ENCODE results near the gene NLK. TPM values are rescaled to one million over a fixed set of nuclear protein-coding genes. Genes with fewer than 3 reads are reported as not detected.

NLK gene
- total RNA-seq, 1 experiment from 2014 or later = 40.3 TPM

DNA sequence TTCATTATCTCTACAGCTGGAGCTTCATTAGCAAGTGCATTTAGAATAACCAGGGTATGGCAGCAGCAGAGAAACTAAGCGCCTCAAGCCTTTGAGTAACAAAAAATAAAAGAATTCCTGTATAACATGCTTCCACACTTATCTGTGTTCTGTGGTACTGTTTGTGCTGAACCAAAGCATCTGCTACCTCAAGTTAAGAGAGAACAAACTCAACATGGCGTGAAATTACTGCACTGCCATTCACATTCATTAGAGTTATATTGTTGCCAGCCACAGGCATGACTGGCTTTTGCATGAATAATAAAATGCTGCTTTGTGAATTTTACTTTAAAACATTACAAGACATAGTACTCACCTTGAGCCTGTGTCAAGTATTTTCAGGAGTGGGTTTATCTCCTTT is 76.6 kb downstream of the NLK start:
- no peaks in the 10 kb centered on the region for H3K27me3 Mint-ChIP-seq (ENCODE audit: low read depth)
- no peak for DNase-seq (ENCODE audit: low spot score)
- ChIA-PET CTCF (no interaction called here), POLR2A (no interaction called here)
- ATAC-seq = no peak
- H3K4me3 Mint-ChIP-seq = no peak overlapping the region
- H3K27ac Mint-ChIP-seq = peak overlapping the region; percentile 41
- no peaks in the 10 kb centered on the region for H3K9me3 Mint-ChIP-seq
- H3K36me3 Mint-ChIP-seq = peaks cover 6% of the 10 kb centered on the region; the same call in 1 of the 2 replicates
- TF ChIP-seq, protein P1, sequence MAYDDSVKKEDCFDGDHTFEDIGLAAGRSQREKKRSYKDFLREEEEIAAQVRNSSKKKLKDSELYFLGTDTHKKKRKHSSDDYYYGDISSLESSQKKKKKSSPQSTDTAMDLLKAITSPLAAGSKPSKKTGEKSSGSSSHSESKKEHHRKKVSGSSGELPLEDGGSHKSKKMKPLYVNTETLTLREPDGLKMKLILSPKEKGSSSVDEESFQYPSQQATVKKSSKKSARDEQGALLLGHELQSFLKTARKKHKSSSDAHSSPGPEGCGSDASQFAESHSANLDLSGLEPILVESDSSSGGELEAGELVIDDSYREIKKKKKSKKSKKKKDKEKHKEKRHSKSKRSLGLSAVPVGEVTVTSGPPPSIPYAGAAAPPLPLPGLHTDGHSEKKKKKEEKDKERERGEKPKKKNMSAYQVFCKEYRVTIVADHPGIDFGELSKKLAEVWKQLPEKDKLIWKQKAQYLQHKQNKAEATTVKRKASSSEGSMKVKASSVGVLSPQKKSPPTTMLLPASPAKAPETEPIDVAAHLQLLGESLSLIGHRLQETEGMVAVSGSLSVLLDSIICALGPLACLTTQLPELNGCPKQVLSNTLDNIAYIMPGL (CRISPR knock-in tag; IDR thresholded peaks at IDR 0.05) = no peak
- TF ChIP-seq EMX1 (CRISPR knock-in tag; IDR thresholded peaks at IDR 0.05) = no peak
- peaks cover 45% of the 10 kb centered on the region for H3K4me1 Mint-ChIP-seq

DNA sequence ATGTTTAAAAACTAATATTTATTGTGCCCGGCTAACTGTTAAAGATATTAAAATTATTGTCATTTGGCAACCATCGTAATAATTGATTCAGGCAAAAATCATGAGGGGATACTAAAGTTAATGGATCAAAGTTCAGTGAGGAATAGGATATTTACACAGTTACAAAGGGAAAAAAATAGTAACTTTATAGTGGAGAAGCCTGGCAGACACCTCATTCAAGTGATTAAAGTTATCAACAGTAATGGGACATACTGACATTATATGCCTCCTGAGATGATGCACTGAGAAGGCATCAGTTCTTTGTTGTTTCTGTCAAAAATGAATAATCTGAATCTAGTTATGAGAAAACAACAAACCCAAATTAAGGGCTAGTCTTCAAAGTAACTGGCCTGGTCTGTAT is 77.1 kb downstream of the NLK start:
- CTCF ChIA-PET = no interaction called here

DNA sequence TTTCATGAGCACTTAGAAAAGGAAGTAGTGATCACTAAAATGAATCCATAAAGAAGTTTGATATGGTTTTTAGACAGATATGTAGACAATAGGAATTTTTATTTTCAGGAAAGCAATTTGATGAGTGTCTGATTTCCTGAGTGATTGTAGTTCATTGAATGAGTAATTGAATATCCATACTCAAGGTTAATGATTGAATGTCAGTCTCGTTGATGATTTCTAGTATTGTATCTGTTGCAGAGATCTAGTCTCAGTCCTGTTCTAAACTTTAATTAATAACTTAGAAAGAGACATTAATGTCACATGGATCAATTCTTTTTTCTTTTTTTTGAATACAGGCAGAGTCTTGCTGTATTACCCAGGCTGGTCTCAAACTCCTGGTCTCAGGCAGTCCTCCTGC is 78.3 kb downstream of the NLK start:
- no peaks in the 10 kb centered on the region for H3K27me3 Mint-ChIP-seq (ENCODE audit: low read depth)
- ChIA-PET POLR2A (no interaction called here), CTCF (interaction anchor here (1.2 kb wide), 1 partner anchor 131 kb away, joined by 9 read pairs; no protein-coding TSS in a partner anchor)
- TF ChIP-seq ZNF219 (CRISPR knock-in tag; IDR thresholded peaks at IDR 0.05; ENCODE audit: borderline replicate concordance) (no peak), SOX15 (CRISPR knock-in tag; IDR thresholded peaks at IDR 0.05) (no peak), HMGA2 (CRISPR knock-in tag; IDR thresholded peaks at IDR 0.05) (no peak), ZNF423 (CRISPR knock-in tag; IDR thresholded peaks at IDR 0.05) (no peak), CREB1 (CRISPR knock-in tag; IDR thresholded peaks at IDR 0.05) (no peak), FOXK1 (CRISPR knock-in tag; IDR thresholded peaks at IDR 0.05) (no peak), ZNF671 (CRISPR knock-in tag; IDR thresholded peaks at IDR 0.05) (no peak), JAZF1 (CRISPR knock-in tag; IDR thresholded peaks at IDR 0.05) (no peak)
- TF ChIP-seq, protein P2, sequence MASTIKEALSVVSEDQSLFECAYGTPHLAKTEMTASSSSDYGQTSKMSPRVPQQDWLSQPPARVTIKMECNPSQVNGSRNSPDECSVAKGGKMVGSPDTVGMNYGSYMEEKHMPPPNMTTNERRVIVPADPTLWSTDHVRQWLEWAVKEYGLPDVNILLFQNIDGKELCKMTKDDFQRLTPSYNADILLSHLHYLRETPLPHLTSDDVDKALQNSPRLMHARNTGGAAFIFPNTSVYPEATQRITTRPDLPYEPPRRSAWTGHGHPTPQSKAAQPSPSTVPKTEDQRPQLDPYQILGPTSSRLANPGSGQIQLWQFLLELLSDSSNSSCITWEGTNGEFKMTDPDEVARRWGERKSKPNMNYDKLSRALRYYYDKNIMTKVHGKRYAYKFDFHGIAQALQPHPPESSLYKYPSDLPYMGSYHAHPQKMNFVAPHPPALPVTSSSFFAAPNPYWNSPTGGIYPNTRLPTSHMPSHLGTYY (CRISPR knock-in tag; IDR thresholded peaks at IDR 0.05) = no peak
- TF ChIP-seq, protein P3, sequence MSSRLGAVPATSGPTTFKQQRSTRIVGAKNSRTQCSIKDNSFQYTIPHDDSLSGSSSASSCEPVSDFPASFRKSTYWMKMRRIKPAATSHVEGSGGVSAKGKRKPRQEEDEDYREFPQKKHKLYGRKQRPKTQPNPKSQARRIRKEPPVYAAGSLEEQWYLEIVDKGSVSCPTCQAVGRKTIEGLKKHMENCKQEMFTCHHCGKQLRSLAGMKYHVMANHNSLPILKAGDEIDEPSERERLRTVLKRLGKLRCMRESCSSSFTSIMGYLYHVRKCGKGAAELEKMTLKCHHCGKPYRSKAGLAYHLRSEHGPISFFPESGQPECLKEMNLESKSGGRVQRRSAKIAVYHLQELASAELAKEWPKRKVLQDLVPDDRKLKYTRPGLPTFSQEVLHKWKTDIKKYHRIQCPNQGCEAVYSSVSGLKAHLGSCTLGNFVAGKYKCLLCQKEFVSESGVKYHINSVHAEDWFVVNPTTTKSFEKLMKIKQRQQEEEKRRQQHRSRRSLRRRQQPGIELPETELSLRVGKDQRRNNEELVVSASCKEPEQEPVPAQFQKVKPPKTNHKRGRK (CRISPR knock-in tag; IDR thresholded peaks at IDR 0.05; ENCODE audit: borderline replicate concordance) = no peak
- TF ChIP-seq, protein P1 (CRISPR knock-in tag; IDR thresholded peaks at IDR 0.05) = no peak
- TF ChIP-seq, protein P4, sequence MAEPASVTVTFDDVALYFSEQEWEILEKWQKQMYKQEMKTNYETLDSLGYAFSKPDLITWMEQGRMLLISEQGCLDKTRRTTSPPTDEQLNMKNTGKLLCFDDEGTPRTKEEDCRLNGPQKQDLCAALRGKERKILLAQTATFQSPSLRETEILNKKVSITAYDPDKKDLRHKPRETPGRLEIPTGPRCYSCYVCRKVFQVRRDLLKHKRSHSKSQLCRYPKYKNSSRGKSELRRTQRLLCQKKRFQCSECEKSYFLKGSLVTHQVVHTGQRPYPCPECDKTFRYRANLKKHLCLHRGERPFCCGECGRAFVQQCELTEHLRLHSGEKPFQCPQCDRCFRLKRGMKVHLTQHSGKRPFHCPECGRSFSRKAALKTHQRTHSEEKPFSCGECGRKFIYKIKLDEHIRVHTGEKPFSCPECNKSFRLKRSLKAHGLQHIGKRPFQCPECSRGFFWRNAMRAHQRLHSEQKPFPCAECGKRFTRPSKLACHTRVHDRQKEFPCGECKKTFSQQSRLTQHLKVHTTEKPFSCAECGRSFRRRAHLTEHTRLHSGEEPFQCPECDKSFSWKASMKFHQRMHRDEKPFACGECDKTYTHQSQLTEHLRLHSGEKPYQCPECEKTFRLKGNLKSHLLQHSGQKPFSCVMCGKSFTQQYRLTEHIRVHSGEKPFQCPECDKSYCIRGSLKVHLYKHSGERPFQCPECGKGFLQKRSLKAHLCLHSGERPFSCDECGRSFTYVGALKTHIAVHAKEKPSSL (CRISPR knock-in tag; conservative IDR thresholded peaks at IDR 0.05) = no peak
- no peak overlapping the region for H3K4me3 Mint-ChIP-seq
- peak overlapping the region; percentile 38; the same call in 1 of the 2 replicates for H3K27ac Mint-ChIP-seq
- ATAC-seq (no peak), DNase-seq (ENCODE audit: low spot score) (no peak)
- H3K4me1 Mint-ChIP-seq = peaks cover 31% of the 10 kb centered on the region
- no peaks in the 10 kb centered on the region for H3K9me3 Mint-ChIP-seq
- H3K36me3 Mint-ChIP-seq = peaks cover 9% of the 10 kb centered on the region; the same call in 1 of the 2 replicates

More for the DNA sequence above, 77.1 kb downstream of the NLK start:
- Mint-ChIP-seq H3K4me3 (no peak overlapping the region), H3K9me3 (no peaks in the 10 kb centered on the region), H3K27ac (peak overlapping the region; percentile 15; the same call in 1 of the 2 replicates), H3K36me3 (peaks cover 9% of the 10 kb centered on the region; the same call in 1 of the 2 replicates), H3K4me1 (peaks cover 40% of the 10 kb centered on the region), H3K27me3 (ENCODE audit: low read depth) (no peaks in the 10 kb centered on the region)
- no peak for ATAC-seq
- POLR2A ChIA-PET = no interaction called here
- DNase-seq (ENCODE audit: low spot score) = no peak
- TF ChIP-seq TEAD1 (CRISPR knock-in tag; IDR thresholded peaks at IDR 0.05) = no peak
- TF ChIP-seq TEAD4 (CRISPR knock-in tag; IDR thresholded peaks at IDR 0.05) = no peak
- no peak for TF ChIP-seq NFYB (CRISPR knock-in tag; conservative IDR thresholded peaks at IDR 0.05; ENCODE audit: low read depth)
- TF ChIP-seq, protein P4 (CRISPR knock-in tag; conservative IDR thresholded peaks at IDR 0.05) = no peak
